Measurements from ENCODE around the gene CDH15. TPM values are rescaled to one million over a fixed set of nuclear protein-coding genes. Genes with fewer than 3 reads are reported as not detected.
"Not testable (repeated sequence)": the region's sequence is repeated elsewhere in the genome, so short reads cannot be mapped to it uniquely, and the experiment has no call there.

Gene CDH15
- total and polyA plus RNA-seq, 2 experiments from 2014 or later: 0.06 TPM; not detected in 1

- in situ Hi-C loops (cut with MboI): no loop called here
- H2AFZ ChIP-seq: no peak overlapping the region
- no peak for TF ChIP-seq EZH2 (IDR thresholded peaks at IDR 0.05; ENCODE audit: insufficient read depth, poor library complexity, severe bottlenecking)
- TF ChIP-seq EZH2phosphoT487 (IDR thresholded peaks at IDR 0.05; ENCODE audit: insufficient read depth, low read depth): no peak
Measured at GRCh38 chr16:89164847-89165680, 6.5 kb upstream of the CDH15 start.

GRCh38 chr16:89165681-89165979 is 5.9 kb upstream of the CDH15 start:
- H3K4me2 ChIP-seq (ENCODE audit: unreplicated experiment); H3K4me1 ChIP-seq (ENCODE audit: insufficient read depth); H3K9me2 ChIP-seq (ENCODE audit: insufficient read depth); H3K27me3 ChIP-seq (replicated peaks; ENCODE audit: insufficient read depth); H3K79me2 ChIP-seq (ENCODE audit: insufficient read depth); H3K9ac ChIP-seq; DNase-seq; H3F3A ChIP-seq (ENCODE audit: insufficient read depth); H3K4me3 ChIP-seq; H2AFZ ChIP-seq; H3K9me3 ChIP-seq (ENCODE audit: low read depth); H3K27ac ChIP-seq; in situ Hi-C loops (cut with MboI); H4K20me1 ChIP-seq (ENCODE audit: insufficient read depth); H3K36me3 ChIP-seq (ENCODE audit: low read depth): not testable (repeated sequence)
- WGBS, 2 experiments (ENCODE audit: low coverage in 1 of 2, low lambda C conversion rate in 2 of 2, missing lambda C conversion rate in 2 of 2): 55 to 60% methylated on average over 3 to 10 of the region's 10 CpGs

More at GRCh38 chr16:89164847-89165680, 6.5 kb upstream of the CDH15 start:
- Histone ChIP-seq H3K4me1 (ENCODE audit: insufficient read depth) (0 out of 2 replicates have a peak, but pooled peaks cover 3% of the 10 kb centered on the region), H3K36me3 (ENCODE audit: low read depth) (no peaks in the 10 kb centered on the region), H4K20me1 (ENCODE audit: insufficient read depth) (no peaks in the 10 kb centered on the region), H3K9ac (no peak overlapping the region), H3K79me2 (ENCODE audit: insufficient read depth) (no peaks in the 10 kb centered on the region), H3K9me2 (ENCODE audit: insufficient read depth) (no peaks in the 10 kb centered on the region), H3K27me3 (replicated peaks; ENCODE audit: insufficient read depth) (no peaks in the 10 kb centered on the region), H3F3A (ENCODE audit: insufficient read depth) (no peaks in the 10 kb centered on the region), H3K4me2 (ENCODE audit: unreplicated experiment) (no peak overlapping the region), H3K9me3 (ENCODE audit: low read depth) (no peaks in the 10 kb centered on the region), H3K4me3 (no peak overlapping the region), H3K27ac (no peak overlapping the region)
- 87 to 92% methylated on average over 15 to 20 of the region's 20 CpGs for WGBS, 2 experiments (ENCODE audit: low coverage in 1 of 2, low lambda C conversion rate in 2 of 2, missing lambda C conversion rate in 2 of 2)
- DNase-seq: no peak

GRCh38 chr16:89166696-89167424 is 4.7 kb upstream of the CDH15 start:
- H3K4me2 ChIP-seq (ENCODE audit: unreplicated experiment): peak overlapping the region; percentile 10
- H3K36me3 ChIP-seq (ENCODE audit: low read depth): no peaks in the 10 kb centered on the region
- H3K9ac ChIP-seq: no peak overlapping the region
- no peaks in the 10 kb centered on the region for H4K20me1 ChIP-seq (ENCODE audit: insufficient read depth)
- in situ Hi-C loops (cut with MboI): no loop called here
- H3K27me3 ChIP-seq (replicated peaks; ENCODE audit: insufficient read depth): no peaks in the 10 kb centered on the region; the same call in 1 of the 2 replicates
- H3K4me1 ChIP-seq (ENCODE audit: insufficient read depth): 0 out of 2 replicates have a peak, but pooled peaks cover 3% of the 10 kb centered on the region
- H3K9me2 ChIP-seq (ENCODE audit: insufficient read depth): no peaks in the 10 kb centered on the region
- TF ChIP-seq EZH2 (IDR thresholded peaks at IDR 0.05; ENCODE audit: insufficient read depth, poor library complexity, severe bottlenecking) (no peak), EZH2phosphoT487 (IDR thresholded peaks at IDR 0.05; ENCODE audit: insufficient read depth, low read depth) (no peak)
- WGBS, 2 experiments (ENCODE audit: low coverage in 1 of 2, low lambda C conversion rate in 2 of 2, missing lambda C conversion rate in 2 of 2): 48 to 56% methylated on average over 14 to 16 of the region's 18 CpGs
- H3F3A ChIP-seq (ENCODE audit: insufficient read depth): no peaks in the 10 kb centered on the region
- DNase-seq: peak; percentile 53
- no peak overlapping the region for H3K4me3 ChIP-seq
- no peaks in the 10 kb centered on the region for H3K9me3 ChIP-seq (ENCODE audit: low read depth)
- no peak overlapping the region for H3K27ac ChIP-seq
- H3K79me2 ChIP-seq (ENCODE audit: insufficient read depth): no peaks in the 10 kb centered on the region
- H2AFZ ChIP-seq: no peak overlapping the region

- Histone ChIP-seq H3K27me3 (replicated peaks; ENCODE audit: insufficient read depth) (no peaks in the 10 kb centered on the region; the same call in 1 of the 2 replicates), H3K9me3 (ENCODE audit: low read depth) (no peaks in the 10 kb centered on the region), H3K27ac (no peak overlapping the region), H2AFZ (no peak overlapping the region), H3K4me3 (no peak overlapping the region), H3K9me2 (ENCODE audit: insufficient read depth) (no peaks in the 10 kb centered on the region), H3K4me1 (ENCODE audit: insufficient read depth) (0 out of 2 replicates have a peak, but pooled peaks cover 3% of the 10 kb centered on the region), H4K20me1 (ENCODE audit: insufficient read depth) (no peaks in the 10 kb centered on the region), H3K36me3 (ENCODE audit: low read depth) (no peaks in the 10 kb centered on the region), H3K9ac (no peak overlapping the region), H3K4me2 (ENCODE audit: unreplicated experiment) (peak overlapping the region; percentile 10), H3F3A (ENCODE audit: insufficient read depth) (no peaks in the 10 kb centered on the region), H3K79me2 (ENCODE audit: insufficient read depth) (no peaks in the 10 kb centered on the region)
- DNase-seq: peak; percentile 81
- WGBS, 2 experiments (ENCODE audit: low coverage in 1 of 2, low lambda C conversion rate in 2 of 2, missing lambda C conversion rate in 2 of 2): 11 to 16% methylated on average over 10 to 14 of the region's 18 CpGs
- TF ChIP-seq EZH2phosphoT487 (IDR thresholded peaks at IDR 0.05; ENCODE audit: insufficient read depth, low read depth) (no peak), EZH2 (IDR thresholded peaks at IDR 0.05; ENCODE audit: insufficient read depth, poor library complexity, severe bottlenecking) (no peak)
- in situ Hi-C loops (cut with MboI): no loop called here
Measured at GRCh38 chr16:89167425-89167941, 4.1 kb upstream of the CDH15 start.
